OCI-LY1 (cell line): ENCODE data around the gene FAM185A.

ENCODE experiments used
- H2AFZ ChIP-seq: fragments of 200-600 bp; sonication (generic), shearing (Covaris generic); 2 replicates; pipeline ENCODE4 v1.6.0; 2014; ENCODE audit warnings: antibody characterized with exemption, mild to moderate bottlenecking, low read length
- H3F3A ChIP-seq: fragments of 200-600 bp; sonication (generic), shearing (Covaris generic); 2 replicates; pipeline ENCODE4 v1.6.0; 2014; ENCODE audit warnings: mild to moderate bottlenecking, antibody characterized with exemption, low read length, moderate library complexity; ENCODE audit not compliant: insufficient read depth
- H3K27ac ChIP-seq: fragments of 200-600 bp; sonication (generic); 2 replicates; pipeline ENCODE4 v1.5.1; 2014; ENCODE audit warnings: low read length, mixed run types, mild to moderate bottlenecking, low read depth; ENCODE audit not compliant: poor library complexity, severe bottlenecking
- H3K27me3 ChIP-seq: fragments of 200-600 bp; sonication (generic); 2 replicates; pipeline ENCODE4 v1.6.0; 2014; ENCODE audit warnings: antibody characterized with exemption, mild to moderate bottlenecking, low read length, moderate library complexity; ENCODE audit not compliant: insufficient read depth
- H3K36me3 ChIP-seq: fragments of 200-600 bp; sonication (generic); 2 replicates; pipeline ENCODE4 v1.6.1; 2014; ENCODE audit warnings: mild to moderate bottlenecking, antibody characterized with exemption, low read length, moderate library complexity, mixed read lengths; ENCODE audit not compliant: insufficient read depth
- H3K4me1 ChIP-seq: fragments of 200-600 bp; sonication (generic); 2 replicates; pipeline ENCODE4 v1.5.1; 2014; ENCODE audit warnings: mild to moderate bottlenecking, low read length, moderate library complexity; ENCODE audit not compliant: insufficient read depth, severe bottlenecking
- H3K4me2 ChIP-seq: fragments of 200-600 bp; sonication (generic), shearing (Covaris generic); 2 replicates; pipeline ENCODE4 v1.6.1; 2014; ENCODE audit warnings: low read length
- H3K4me3 ChIP-seq: fragments of 200-600 bp; sonication (generic); 2 replicates; pipeline ENCODE4 v1.5.1; 2014; ENCODE audit warnings: low read length, low read depth, mild to moderate bottlenecking, mixed read lengths; ENCODE audit not compliant: poor library complexity, severe bottlenecking
- H3K79me2 ChIP-seq: fragments of 200-600 bp; shearing (Covaris generic); 2 replicates; pipeline ENCODE4 v1.6.1; 2016; ENCODE audit warnings: mixed run types, low read length, mixed read lengths; ENCODE audit not compliant: insufficient read depth
- H3K9ac ChIP-seq: fragments of 200-600 bp; sonication (generic), shearing (Covaris generic); 2 replicates; pipeline ENCODE4 v1.6.1; 2014; ENCODE audit warnings: mild to moderate bottlenecking, low read length, mixed read lengths
- H3K9me2 ChIP-seq: fragments of 200-600 bp; sonication (generic), shearing (Covaris generic); 2 replicates; pipeline ENCODE4 v1.6.1; 2014; ENCODE audit warnings: low read depth, mild to moderate bottlenecking, low read length, mixed read lengths
- H3K9me3 ChIP-seq: fragments of 200-600 bp; shearing (Covaris generic); 2 replicates; pipeline ENCODE4 v1.6.1; 2014; ENCODE audit warnings: low read length, mixed read lengths
- H4K20me1 ChIP-seq: fragments of 200-600 bp; sonication (generic), shearing (Covaris generic); 2 replicates; pipeline ENCODE4 v1.6.0; 2016; ENCODE audit warnings: mild to moderate bottlenecking, low read length; ENCODE audit not compliant: insufficient read depth
- EZH2 ChIP-seq: fragments of 200-600 bp; sonication (generic), shearing (Covaris generic); IDR thresholded peaks from 2 replicates; pipeline ENCODE4 v1.8.0; 2017; ENCODE audit warnings: borderline replicate concordance, mixed run types, mild to moderate bottlenecking, antibody characterized with exemption, low read length, moderate library complexity, mixed read lengths
- TF ChIP-seq, protein P1 (sequence below): fragments of 200-600 bp; sonication (generic), shearing (Covaris generic); IDR thresholded peaks from 2 replicates; pipeline ENCODE4 v1.5.1; 2017; ENCODE audit warnings: mild to moderate bottlenecking, antibody characterized with exemption, low read length, moderate library complexity, mixed read lengths

The FAM185A gene

DNA sequence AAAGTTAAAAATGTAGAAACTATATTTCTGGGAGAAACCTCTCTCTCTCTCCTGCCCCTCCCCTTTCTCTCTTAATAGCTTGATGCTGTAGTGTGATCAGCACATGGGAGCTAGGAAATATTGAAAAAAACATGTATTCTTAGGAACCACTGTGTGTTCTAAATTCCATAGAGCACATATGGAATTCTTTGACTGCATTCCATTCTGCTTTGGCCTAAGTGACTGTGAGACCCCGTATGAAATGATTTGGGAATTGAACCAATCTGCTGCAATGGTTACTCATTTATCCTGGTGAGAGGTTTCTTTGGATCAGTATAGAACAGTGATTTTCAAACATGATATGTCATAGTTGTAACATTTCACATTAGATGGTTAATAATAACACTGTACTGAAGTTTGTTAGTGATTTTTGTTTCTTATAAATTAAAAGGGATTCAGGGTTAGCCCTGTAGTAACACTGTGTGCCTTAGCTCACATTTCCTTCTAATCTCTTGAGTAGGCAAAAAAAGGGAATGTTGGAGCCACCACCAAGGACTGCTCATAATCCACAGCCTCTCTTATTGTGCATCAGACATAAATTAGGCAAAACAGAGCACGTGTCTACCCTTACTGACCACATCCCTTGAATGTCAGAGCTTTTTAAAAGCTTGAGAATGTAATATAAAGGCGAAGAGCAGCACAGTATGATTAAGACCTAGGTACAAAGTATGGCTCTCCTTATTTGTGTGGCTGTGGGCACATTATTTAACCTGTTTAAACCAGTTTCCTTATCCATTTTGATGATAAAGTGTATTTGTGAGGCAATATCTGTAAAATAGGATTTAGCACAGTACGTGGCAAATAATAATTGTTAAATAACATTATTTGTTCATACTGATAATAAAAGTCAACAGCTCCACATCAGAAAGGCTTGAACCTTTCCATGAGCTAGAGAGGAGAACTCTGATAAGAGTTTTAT lies 69.1 kb downstream of the FAM185A start:
- H3K36me3 ChIP-seq, result no peaks in the 10 kb centered on the region

DNA sequence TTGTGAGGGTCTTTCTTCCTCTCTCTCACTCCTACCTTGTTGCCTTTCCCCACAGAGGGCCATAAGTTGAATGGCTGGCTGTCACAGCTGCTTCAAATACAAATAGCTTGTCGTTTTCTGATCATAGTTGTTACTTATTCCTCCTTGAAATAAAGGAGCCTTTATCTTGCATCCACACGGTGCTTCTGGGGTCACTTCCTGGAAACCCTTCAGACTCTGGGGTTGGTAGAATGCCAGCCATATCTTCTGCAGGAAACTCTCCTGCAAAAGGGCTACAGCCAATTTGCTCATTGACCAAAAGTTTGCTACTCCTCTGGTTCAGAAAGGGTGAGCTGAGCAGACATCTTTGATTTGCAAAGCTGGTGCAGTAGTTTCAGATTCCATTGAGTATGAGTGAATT lies 70.4 kb downstream of the FAM185A start:
- H3K36me3 ChIP-seq, result no peaks in the 10 kb centered on the region
- TF ChIP-seq, protein P1, sequence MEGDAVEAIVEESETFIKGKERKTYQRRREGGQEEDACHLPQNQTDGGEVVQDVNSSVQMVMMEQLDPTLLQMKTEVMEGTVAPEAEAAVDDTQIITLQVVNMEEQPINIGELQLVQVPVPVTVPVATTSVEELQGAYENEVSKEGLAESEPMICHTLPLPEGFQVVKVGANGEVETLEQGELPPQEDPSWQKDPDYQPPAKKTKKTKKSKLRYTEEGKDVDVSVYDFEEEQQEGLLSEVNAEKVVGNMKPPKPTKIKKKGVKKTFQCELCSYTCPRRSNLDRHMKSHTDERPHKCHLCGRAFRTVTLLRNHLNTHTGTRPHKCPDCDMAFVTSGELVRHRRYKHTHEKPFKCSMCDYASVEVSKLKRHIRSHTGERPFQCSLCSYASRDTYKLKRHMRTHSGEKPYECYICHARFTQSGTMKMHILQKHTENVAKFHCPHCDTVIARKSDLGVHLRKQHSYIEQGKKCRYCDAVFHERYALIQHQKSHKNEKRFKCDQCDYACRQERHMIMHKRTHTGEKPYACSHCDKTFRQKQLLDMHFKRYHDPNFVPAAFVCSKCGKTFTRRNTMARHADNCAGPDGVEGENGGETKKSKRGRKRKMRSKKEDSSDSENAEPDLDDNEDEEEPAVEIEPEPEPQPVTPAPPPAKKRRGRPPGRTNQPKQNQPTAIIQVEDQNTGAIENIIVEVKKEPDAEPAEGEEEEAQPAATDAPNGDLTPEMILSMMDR, result no peak
- TF ChIP-seq EZH2, result no peak
- no peak overlapping the region for H3K4me3 ChIP-seq
- no peaks in the 10 kb centered on the region for H3F3A ChIP-seq
- H2AFZ ChIP-seq, result no peak overlapping the region
- H3K79me2 ChIP-seq, result no peaks in the 10 kb centered on the region
- H3K9ac ChIP-seq, result no peak overlapping the region
- no peaks in the 10 kb centered on the region for H3K27me3 ChIP-seq
- H4K20me1 ChIP-seq, result no peaks in the 10 kb centered on the region
- no peaks in the 10 kb centered on the region for H3K4me1 ChIP-seq
- H3K4me2 ChIP-seq, result no peak overlapping the region
- no peak overlapping the region for H3K27ac ChIP-seq
- no peaks in the 10 kb centered on the region for H3K9me3 ChIP-seq
- H3K9me2 ChIP-seq, result no peaks in the 10 kb centered on the region

More for the DNA sequence above, 69.1 kb downstream of the FAM185A start:
- TF ChIP-seq, protein P1, result no peak
- TF ChIP-seq EZH2, result no peak
- Histone ChIP-seq H3K79me2 (no peaks in the 10 kb centered on the region), H3K4me2 (no peak overlapping the region), H3K4me1 (no peaks in the 10 kb centered on the region), H3F3A (no peaks in the 10 kb centered on the region), H3K9me3 (no peaks in the 10 kb centered on the region), H3K9ac (no peak overlapping the region), H3K4me3 (no peak overlapping the region), H3K9me2 (no peaks in the 10 kb centered on the region), H2AFZ (no peak overlapping the region), H3K27me3 (no peaks in the 10 kb centered on the region), H4K20me1 (no peaks in the 10 kb centered on the region), H3K27ac (no peak overlapping the region)

DNA sequence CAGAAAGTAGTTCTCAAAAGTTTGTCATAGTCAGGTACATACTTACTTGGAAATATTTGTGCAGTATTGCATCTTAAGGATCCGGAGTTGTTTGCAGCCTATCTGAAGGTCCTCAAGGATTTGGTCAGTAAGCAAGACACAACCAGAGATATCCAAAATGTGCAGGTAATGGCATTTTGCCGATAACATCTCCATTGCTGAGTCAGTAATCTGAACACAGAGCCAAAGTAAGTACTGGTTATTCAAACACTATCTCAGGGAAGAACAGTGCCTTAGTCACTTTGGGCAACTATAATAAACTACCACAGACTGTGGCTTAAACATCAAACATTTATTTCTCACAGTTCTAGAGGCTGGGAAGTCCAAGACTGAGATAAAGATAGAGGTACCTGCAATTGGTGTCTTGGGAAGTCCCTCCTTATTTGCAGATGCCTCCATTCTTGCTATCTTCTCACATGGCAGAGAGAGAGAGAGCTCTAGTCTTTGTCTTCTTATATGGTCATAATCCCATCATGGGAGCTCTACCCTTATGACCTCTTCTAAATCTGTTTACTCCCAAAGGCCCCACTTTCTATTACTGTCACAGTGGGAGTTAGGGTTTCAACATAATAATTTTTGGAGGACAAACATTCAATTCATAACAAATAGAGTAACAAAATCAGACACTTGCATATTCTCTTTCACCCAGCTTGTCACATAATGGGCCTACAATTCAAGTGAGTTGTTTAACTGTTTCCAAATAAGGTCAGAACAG lies 73.4 kb downstream of the FAM185A start:
- Histone ChIP-seq H2AFZ (no peak overlapping the region), H3K4me3 (no peak overlapping the region), H4K20me1 (no peaks in the 10 kb centered on the region), H3K9me3 (no peaks in the 10 kb centered on the region), H3K27ac (no peak overlapping the region), H3K27me3 (no peaks in the 10 kb centered on the region), H3K36me3 (no peaks in the 10 kb centered on the region), H3K4me1 (no peaks in the 10 kb centered on the region), H3K9me2 (no peaks in the 10 kb centered on the region), H3F3A (no peaks in the 10 kb centered on the region), H3K79me2 (no peaks in the 10 kb centered on the region), H3K4me2 (no peak overlapping the region), H3K9ac (no peak overlapping the region)
- no peak for TF ChIP-seq EZH2
- TF ChIP-seq, protein P1, result no peak
